Adrenal gland (tissue), 12 donors: ENCODE data around the gene ADM5. TPM values are rescaled to one million over a fixed set of nuclear protein-coding genes. Genes with fewer than 3 reads are reported as not detected.

Experiments
- DNase-seq, 7 donors: peaks; one replicate each; pipeline ENCODE4 v3.0.0-alpha.2; 2019 to 2020
- H3K27ac ChIP-seq, 5 donors: fragments of 200-600 bp; sonication (generic) in 4 of 5; 1 replicate in 3 of 5; 2 replicates in 2 of 5; pipeline versions ENCODE4 v1.5.1 to v1.8.0; 2016 to 2020; ENCODE audit warnings: mild to moderate bottlenecking in 1 of 5
- H3K27me3 ChIP-seq: fragments of 200-600 bp; 2 replicates; pipeline ENCODE4 v1.8.0; 2021
- H3K36me3 ChIP-seq, 2 donors: fragments of 200-600 bp; replicated peaks in 1 of 2; 1 replicate in 1 of 2; 2 replicates in 1 of 2; pipeline versions ENCODE4 v1.5.1 to v1.8.0; 2018 to 2022
- H3K4me1 ChIP-seq, 2 donors: fragments of 200-600 bp; replicated peaks in 1 of 2; 1 replicate in 1 of 2; 2 replicates in 1 of 2; pipeline versions ENCODE4 v1.5.1 to v1.8.0; 2018 to 2021
- H3K4me3 ChIP-seq, 4 donors: fragments of 200-600 bp; sonication (generic) in 3 of 4; one replicate each; pipeline ENCODE4 v1.5.1; 2016 to 2018
- H3K9me3 ChIP-seq, 3 donors: fragments of 200-600 bp; sonication (generic) in 1 of 3; replicated peaks in 1 of 3; 1 replicate in 2 of 3; 2 replicates in 1 of 3; pipeline versions ENCODE4 v1.5.1 to v1.8.0; 2016 to 2021
- POLR2A ChIP-seq, 2 donors: fragments of 450-650 bp; IDR thresholded peaks; one replicate each; pipeline ENCODE4 v1.6.1; 2017; ENCODE audit warnings: antibody characterized with exemption in 2 of 2, mild to moderate bottlenecking in 2 of 2, moderate library complexity in 1 of 2
- WGBS, 4 donors: extraction: QIAGEN DNeasy Blood & Tissue Kit in 2 of 4; methylation state at CpG; one replicate each; pipeline versions ENCODE4 v1.1.5 to v1.1.7; 2013 to 2017; 5-methylcytosine and 5-hydroxymethylcytosine counted together
- intact Hi-C, 2 donors: fragments of 100-400 bp; cut with DNase I; formaldehyde crosslinking; loops; one replicate each; pipeline versions ENCODE4 v1.14.1 to v1.15.0; 2022 to 2023
- polyA plus RNA-seq, 3 donors: library from polyadenylated mRNA; stranded (reverse); fragments of 200-250 nt in 2 of 3; fragments of 350-450 nt in 1 of 3; fragmentation: Illumina TruSeq in 1 of 3; extraction: RNeasy Lipid Tissue Mini Kit (QIAGEN cat#74804) in 1 of 3; gene quantifications; one replicate each; pipeline ENCODE4 v1.2.3, GENCODE V29; 2013 to 2014
- total RNA-seq, 9 donors: library from RNA; depleted of rRNA in 4 of 9; stranded (reverse); fragments of >200 nt in 4 of 9; fragments of 120-200 nt in 1 of 9; fragmentation: NEBNext Ultra II Directional in 1 of 9; extraction: Animal tissue kit (Norgen Biotek cat#: 25700) in 1 of 9; gene quantifications; one replicate each; pipeline versions ENCODE4 v1.1.0 to v1.2.4, GENCODE V29; 2013 to 2023
- TF ChIP-seq, protein P1 (sequence below), 6 experiments: fragments of 450-650 bp in 4 of 6; fragments of 200-600 bp in 2 of 6; sonication (generic) in 1 of 6; IDR thresholded peaks; 1 replicate in 5 of 6; 2 replicates in 1 of 6; pipeline versions ENCODE4 v1.5.1 to v1.8.0; 2016 to 2021; ENCODE audit warnings: antibody characterized with exemption in 6 of 6, mild to moderate bottlenecking in 2 of 6, moderate library complexity in 1 of 6
- donor health status: healthy with polysubstance abuse.
- donor health status: Bipolar disorder and iron deficiency.
- donor health status: DM: yes; HTN: yes; CAD: no.
- donor health status: DM: no; HTN: no; CAD: no.
- donor health status: DM: no; HTN: no; CAD: no.
- donor health status: DM: yes; HTN: yes; CAD: no.

The ADM5 gene
- total and polyA plus RNA-seq, 12 donors, result 0.18 to 2.0 (median 0.61) TPM; not detected in 1

DNA sequence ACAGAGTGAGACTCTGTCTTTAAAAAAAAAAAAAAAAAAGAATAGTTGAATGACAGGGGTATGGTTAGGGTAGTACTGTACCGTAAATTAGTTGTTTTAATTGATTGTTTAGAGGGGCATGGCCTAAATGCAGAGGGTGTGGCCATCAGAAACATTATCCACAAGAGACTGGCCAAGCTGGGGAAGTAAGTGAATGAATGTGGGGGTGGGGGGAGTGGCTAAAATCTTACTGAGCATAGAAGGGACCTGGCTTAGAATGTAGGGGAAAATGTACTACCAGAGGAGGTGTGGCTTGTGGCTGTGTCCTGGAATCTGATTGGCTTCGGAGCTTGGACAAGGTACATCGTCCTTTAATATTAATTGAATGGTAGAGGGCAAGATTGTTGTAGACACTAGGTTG is 19.9 kb upstream of the ADM5 start:
- Histone ChIP-seq H3K36me3 (no peaks in the 10 kb centered on the region), H3K9me3 (no peaks in the 10 kb centered on the region), H3K27ac (no peak overlapping the region), H3K27me3 (no peaks in the 10 kb centered on the region), H3K4me1 (peaks cover 7 to 10% of the 10 kb centered on the region in 2 donors), H3K4me3 (no peak overlapping the region)
- WGBS, 4 donors, result 88 to 98% (median 91%) methylated on average over 3 of the region's 3 CpGs
- intact Hi-C loops, result no loop called here
- DNase-seq, result no peak
- TF ChIP-seq, protein P1, sequence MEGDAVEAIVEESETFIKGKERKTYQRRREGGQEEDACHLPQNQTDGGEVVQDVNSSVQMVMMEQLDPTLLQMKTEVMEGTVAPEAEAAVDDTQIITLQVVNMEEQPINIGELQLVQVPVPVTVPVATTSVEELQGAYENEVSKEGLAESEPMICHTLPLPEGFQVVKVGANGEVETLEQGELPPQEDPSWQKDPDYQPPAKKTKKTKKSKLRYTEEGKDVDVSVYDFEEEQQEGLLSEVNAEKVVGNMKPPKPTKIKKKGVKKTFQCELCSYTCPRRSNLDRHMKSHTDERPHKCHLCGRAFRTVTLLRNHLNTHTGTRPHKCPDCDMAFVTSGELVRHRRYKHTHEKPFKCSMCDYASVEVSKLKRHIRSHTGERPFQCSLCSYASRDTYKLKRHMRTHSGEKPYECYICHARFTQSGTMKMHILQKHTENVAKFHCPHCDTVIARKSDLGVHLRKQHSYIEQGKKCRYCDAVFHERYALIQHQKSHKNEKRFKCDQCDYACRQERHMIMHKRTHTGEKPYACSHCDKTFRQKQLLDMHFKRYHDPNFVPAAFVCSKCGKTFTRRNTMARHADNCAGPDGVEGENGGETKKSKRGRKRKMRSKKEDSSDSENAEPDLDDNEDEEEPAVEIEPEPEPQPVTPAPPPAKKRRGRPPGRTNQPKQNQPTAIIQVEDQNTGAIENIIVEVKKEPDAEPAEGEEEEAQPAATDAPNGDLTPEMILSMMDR (IDR thresholded peaks at IDR 0.05), result no peak
- TF ChIP-seq POLR2A (IDR thresholded peaks at IDR 0.05), result no peak

DNA sequence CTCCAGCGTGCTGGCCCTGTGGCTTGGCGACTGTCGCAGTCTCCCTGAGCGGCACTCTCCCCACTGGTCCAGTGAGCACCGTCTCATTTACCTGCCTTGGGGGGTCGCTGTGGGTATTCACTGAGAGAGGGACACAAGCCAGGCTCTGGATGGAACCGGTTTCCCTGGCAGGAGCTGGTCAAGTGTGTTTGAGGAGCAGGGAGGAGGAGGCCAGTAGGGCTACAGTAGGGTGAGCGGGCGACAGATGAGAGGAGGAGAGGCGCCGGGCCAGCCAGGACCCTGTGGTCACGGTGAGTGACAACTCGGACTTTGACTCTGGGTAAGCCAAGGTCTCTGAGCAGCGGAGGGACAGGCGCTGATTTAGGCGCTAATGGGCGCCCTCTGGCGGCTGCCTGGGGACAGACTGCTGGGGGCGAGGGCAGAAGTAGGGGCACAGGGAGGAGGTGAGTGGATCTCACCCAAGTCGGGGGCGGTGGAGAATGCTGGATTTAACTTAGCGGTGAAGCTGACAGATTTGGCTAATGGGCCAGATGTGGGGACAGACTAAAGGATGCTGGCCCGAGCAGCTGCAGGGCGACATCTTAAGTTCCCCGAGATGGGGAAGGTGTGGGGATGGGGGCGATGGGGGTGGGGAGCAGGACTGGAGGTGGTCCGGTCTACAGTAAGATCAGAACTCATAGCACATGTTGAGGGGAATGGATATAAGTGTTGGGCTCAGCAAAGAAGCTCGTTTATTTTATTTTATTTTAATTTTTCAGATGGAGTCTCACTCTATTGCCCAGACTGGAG is 17.1 kb upstream of the ADM5 start:
- H3K36me3 ChIP-seq, result no peaks in the 10 kb centered on the region
- no peaks in the 10 kb centered on the region for H3K27me3 ChIP-seq
- H3K9me3 ChIP-seq, result no peaks in the 10 kb centered on the region
- 20 to 26% (median 21%) methylated on average over 17 to 28 of the region's 28 CpGs for whole genome bisulfite sequencing, 4 donors
- no peak for TF ChIP-seq POLR2A (IDR thresholded peaks at IDR 0.05)
- TF ChIP-seq, protein P1 (IDR thresholded peaks at IDR 0.05), result peak; percentile 73 to 86 (median 82)
- intact Hi-C loops, result loop anchor here in 1 of 2 donors (10.0 kb wide), 1 partner anchor 88 kb away; the partner anchor contains the start of genes NOSIP and PRRG2
- H3K4me3 ChIP-seq, result no peak overlapping the region
- peak; percentile 78 to 87 (median 81) for DNase-seq
- H3K4me1 ChIP-seq, result peaks cover 5% of the 10 kb centered on the region in 2 donors
- peak overlapping the region in 2 of 5 donors; percentile 50 to 64 for H3K27ac ChIP-seq

DNA sequence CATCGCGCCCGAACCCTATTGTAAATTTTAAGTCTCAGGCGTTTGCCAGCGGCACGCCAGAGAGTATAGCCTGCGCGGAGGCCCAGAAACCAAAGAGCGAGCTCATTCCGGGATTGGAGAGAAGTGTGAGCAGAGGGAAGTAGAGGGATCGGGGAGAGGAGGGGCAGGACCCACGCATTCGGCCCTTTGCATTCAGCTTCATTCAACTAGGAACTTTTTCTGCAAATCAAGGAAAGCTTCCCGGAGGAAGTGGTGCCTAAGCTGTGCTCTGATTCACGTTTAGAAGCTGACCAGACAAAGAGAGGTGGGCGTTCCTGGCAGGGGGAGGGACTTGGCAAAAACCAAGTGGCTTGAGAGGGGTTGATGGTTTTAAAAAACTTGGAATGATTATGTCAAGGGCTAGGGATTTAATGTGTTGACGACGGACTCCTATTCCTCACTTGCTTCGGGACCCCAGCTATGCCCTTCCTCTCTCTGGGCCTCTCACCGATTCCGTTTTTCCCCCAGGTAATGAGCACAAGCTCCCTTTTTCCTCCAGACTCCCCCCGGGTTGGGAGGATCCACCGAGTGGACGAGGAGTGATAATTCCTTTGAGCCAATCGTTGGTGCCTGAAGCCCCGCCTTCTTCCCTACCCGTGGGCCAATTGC is 13.1 kb upstream of the ADM5 start:
- H3K4me3 ChIP-seq, result peak overlapping the region in 2 of 4 donors; percentile 4 to 39
- peak overlapping the region; percentile 16 to 97 (median 91) for H3K27ac ChIP-seq
- H3K9me3 ChIP-seq, result no peaks in the 10 kb centered on the region
- 1 to 2% (median 1%) methylated on average over 20 to 27 of the region's 27 CpGs for WGBS, 4 donors
- TF ChIP-seq, protein P1 (IDR thresholded peaks at IDR 0.05), result no peak
- TF ChIP-seq POLR2A (IDR thresholded peaks at IDR 0.05), result no peak
- H3K27me3 ChIP-seq, result no peaks in the 10 kb centered on the region
- peaks cover 23 to 38% of the 10 kb centered on the region in 2 donors for H3K4me1 ChIP-seq
- intact Hi-C loops, result loop anchor here in 1 of 2 donors (10.0 kb wide), 1 partner anchor 91 kb away; the partner anchor contains the start of genes NOSIP and PRRG2
- DNase-seq, result peak; percentile 83 to 94 (median 92)
- peaks cover 0 to 7% of the 10 kb centered on the region in 2 donors for H3K36me3 ChIP-seq

DNA sequence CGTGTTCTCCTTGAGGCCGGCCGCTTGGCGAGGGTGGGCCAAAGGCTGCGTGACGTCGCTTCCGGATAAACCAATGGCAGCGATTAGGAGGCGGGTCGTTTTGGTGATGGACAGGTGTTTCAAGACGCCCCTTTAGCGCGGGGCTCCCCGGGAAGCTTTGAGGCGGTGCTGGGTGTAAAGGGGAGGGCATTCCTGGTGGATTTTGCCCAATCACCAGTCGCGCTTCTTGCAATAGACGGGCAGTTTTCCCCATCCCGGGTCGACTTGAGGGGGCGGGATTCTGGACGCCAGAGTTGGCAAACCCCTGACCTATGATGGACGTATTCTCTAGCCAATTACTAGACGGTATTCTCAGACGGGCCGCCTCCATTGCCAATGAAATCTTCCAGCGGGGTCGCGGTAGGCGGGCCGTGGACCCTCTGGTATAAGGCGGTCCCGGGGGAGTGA is 12.6 kb upstream of the ADM5 start:
- Histone ChIP-seq H3K27me3 (no peaks in the 10 kb centered on the region), H3K27ac (peak overlapping the region; percentile 74 to 97 (median 94)), H3K4me1 (peaks cover 27 to 43% of the 10 kb centered on the region in 2 donors), H3K4me3 (peak overlapping the region in 2 of 4 donors; percentile 95 to 98), H3K36me3 (peaks cover 0 to 11% of the 10 kb centered on the region in 2 donors), H3K9me3 (no peaks in the 10 kb centered on the region)
- peak; percentile 100 for DNase-seq
- intact Hi-C loops, result loop anchor here in 1 of 2 donors (10.0 kb wide), 1 partner anchor 92 kb away; the partner anchor contains the start of genes NOSIP and PRRG2
- TF ChIP-seq POLR2A (IDR thresholded peaks at IDR 0.05), result no peak
- WGBS, 4 donors, result 0 to 1% (median 0%) methylated on average over 27 to 34 of the region's 34 CpGs; no CpG with 5 or more reads in 1 of the 4 donors
